HepG2 (cell line): ENCODE data around the gene LEAP2. TPM values are rescaled to one million over a fixed set of nuclear protein-coding genes. Genes with fewer than 3 reads are reported as not detected.
A peak's percentile ranks its signal among the peaks of the same experiment; 100 is the strongest.

Source experiments
- CREB1 ChIP-seq, 2 experiments: fragments of 450-650 bp in 1 of 2; IDR thresholded peaks; 2 replicates each; pipeline ENCODE4 v1.6.1; 2016 to 2017; ENCODE audit warnings: control low read depth in 1 of 2, mild to moderate bottlenecking in 1 of 2, missing compliant biosample characterization in 1 of 2, missing genetic modification characterization in 1 of 2
- FOSL2 ChIP-seq: sonication (generic); formaldehyde crosslinking; IDR thresholded peaks from 2 replicates; pipeline ENCODE4 v1.4.0; 2020; ENCODE audit warnings: missing genetic modification reagents
- FOXA3 ChIP-seq: IDR thresholded peaks from 2 replicates; pipeline ENCODE4 v1.6.1; 2016; ENCODE audit warnings: missing genetic modification reagents, missing compliant biosample characterization
- HOXA9 ChIP-seq: sonication (generic); formaldehyde crosslinking; IDR thresholded peaks from 2 replicates; pipeline ENCODE4 v1.8.1; 2022; ENCODE audit warnings: missing genetic modification reagents, mild to moderate bottlenecking, moderate library complexity, borderline replicate concordance
- POLR2A ChIP-seq, 2 experiments: IDR thresholded peaks; 2 replicates each; pipeline ENCODE4 v1.6.1; 2011; ENCODE audit warnings: low read depth in 2 of 2, low read length in 2 of 2, mild to moderate bottlenecking in 1 of 2, moderate library complexity in 1 of 2; ENCODE audit not compliant: insufficient read depth in 1 of 2
- RBM39 ChIP-seq: fragments of 200-400 bp; formaldehyde crosslinking; IDR thresholded peaks from one replicate; pipeline ENCODE4 v1.6.1; 2018; ENCODE audit warnings: antibody characterized with exemption, mild to moderate bottlenecking, low read depth, low read length; ENCODE audit not compliant: poor library complexity, severe bottlenecking
- TCF7 ChIP-seq: sonication (generic); IDR thresholded peaks from 2 replicates; pipeline ENCODE4 v1.6.1; 2016; ENCODE audit warnings: antibody characterized with exemption, low read depth
- ZBTB8A ChIP-seq: sonication (generic); formaldehyde crosslinking; IDR thresholded peaks from 2 replicates; pipeline ENCODE4 v1.4.0; 2020; ENCODE audit warnings: mild to moderate bottlenecking, low read depth, missing genetic modification reagents, borderline replicate concordance
- ZFP36L1 ChIP-seq: sonication (generic); formaldehyde crosslinking; IDR thresholded peaks from 2 replicates; pipeline ENCODE4 v1.8.0; 2022; ENCODE audit warnings: mild to moderate bottlenecking, missing genetic modification reagents, moderate library complexity
- ZNF598 ChIP-seq: sonication (generic); formaldehyde crosslinking; IDR thresholded peaks from 2 replicates; pipeline ENCODE4 v1.5.1; 2020; ENCODE audit warnings: mild to moderate bottlenecking, missing genetic modification reagents, borderline replicate concordance
- ZNF678 ChIP-seq: sonication (generic); formaldehyde crosslinking; IDR thresholded peaks from 2 replicates; pipeline ENCODE4 v1.4.0; 2020; ENCODE audit warnings: mild to moderate bottlenecking, missing genetic modification reagents
- ZNF720 ChIP-seq: sonication (generic); formaldehyde crosslinking; IDR thresholded peaks from 2 replicates; pipeline ENCODE4 v1.4.0; 2020; ENCODE audit warnings: missing genetic modification reagents
- ZNF883 ChIP-seq: sonication (generic); formaldehyde crosslinking; IDR thresholded peaks from 2 replicates; pipeline ENCODE4 v1.5.1; 2020; ENCODE audit warnings: mild to moderate bottlenecking, missing genetic modification reagents; ENCODE audit errors: not compliant biosample characterization
- polyA plus RNA-seq, 8 experiments: library from polyadenylated mRNA; depleted of rRNA in 3 of 8; stranded (reverse) in 7 of 8; unstranded in 1 of 8; fragments of >200 nt; fragmentation: Illumina TruSeq in 4 of 8; extraction: Trizol in 4 of 8; gene quantifications; 2 replicates each; pipeline versions ENCODE4 v1.2.1 to v1.2.3, GENCODE V29; 2011 to 2016; ENCODE audit warnings: low read depth in 4 of 8, missing spikeins in 1 of 8, mixed read lengths in 1 of 8; ENCODE audit not compliant: insufficient read depth in 1 of 8
- total RNA-seq, 5 experiments: library from RNA; depleted of rRNA; stranded (reverse); fragments of >200 nt; fragmentation: Illumina TruSeq; extraction: Trizol; gene quantifications; 2 replicates each; pipeline ENCODE4 v1.2.3, GENCODE V29; 2016; ENCODE audit warnings: low read depth in 1 of 5
- TF ChIP-seq, protein P1 (sequence below): sonication (generic); formaldehyde crosslinking; IDR thresholded peaks from 2 replicates; pipeline ENCODE4 v1.8.1; 2023; ENCODE audit warnings: mild to moderate bottlenecking, missing genetic modification reagents
- TF ChIP-seq, protein P2 (sequence below): sonication (generic); formaldehyde crosslinking; IDR thresholded peaks from 2 replicates; pipeline ENCODE4 v1.9.0; 2022; ENCODE audit warnings: missing genetic modification reagents, mild to moderate bottlenecking, borderline replicate concordance
- TF ChIP-seq, protein P3 (sequence below): sonication (generic); formaldehyde crosslinking; IDR thresholded peaks from 2 replicates; pipeline ENCODE4 v1.8.0; 2022; ENCODE audit warnings: mild to moderate bottlenecking, missing genetic modification reagents, borderline replicate concordance
- TF ChIP-seq, protein P4 (sequence below): sonication (generic); formaldehyde crosslinking; IDR thresholded peaks from 2 replicates; pipeline ENCODE4 v1.4.0; 2020; ENCODE audit warnings: missing genetic modification reagents, mild to moderate bottlenecking, borderline replicate concordance
- TF ChIP-seq, protein P5 (sequence below): sonication (generic); formaldehyde crosslinking; IDR thresholded peaks from 2 replicates; pipeline ENCODE4 v1.5.1; 2020; ENCODE audit warnings: mild to moderate bottlenecking, moderate library complexity, missing genetic modification reagents

LEAP2 gene
- total and polyA plus RNA-seq, 2 of the 13 experiments (the other 11 are each of a cell fraction or from before 2014, with no cell fraction given), result 23.9 to 51.9 TPM

DNA sequence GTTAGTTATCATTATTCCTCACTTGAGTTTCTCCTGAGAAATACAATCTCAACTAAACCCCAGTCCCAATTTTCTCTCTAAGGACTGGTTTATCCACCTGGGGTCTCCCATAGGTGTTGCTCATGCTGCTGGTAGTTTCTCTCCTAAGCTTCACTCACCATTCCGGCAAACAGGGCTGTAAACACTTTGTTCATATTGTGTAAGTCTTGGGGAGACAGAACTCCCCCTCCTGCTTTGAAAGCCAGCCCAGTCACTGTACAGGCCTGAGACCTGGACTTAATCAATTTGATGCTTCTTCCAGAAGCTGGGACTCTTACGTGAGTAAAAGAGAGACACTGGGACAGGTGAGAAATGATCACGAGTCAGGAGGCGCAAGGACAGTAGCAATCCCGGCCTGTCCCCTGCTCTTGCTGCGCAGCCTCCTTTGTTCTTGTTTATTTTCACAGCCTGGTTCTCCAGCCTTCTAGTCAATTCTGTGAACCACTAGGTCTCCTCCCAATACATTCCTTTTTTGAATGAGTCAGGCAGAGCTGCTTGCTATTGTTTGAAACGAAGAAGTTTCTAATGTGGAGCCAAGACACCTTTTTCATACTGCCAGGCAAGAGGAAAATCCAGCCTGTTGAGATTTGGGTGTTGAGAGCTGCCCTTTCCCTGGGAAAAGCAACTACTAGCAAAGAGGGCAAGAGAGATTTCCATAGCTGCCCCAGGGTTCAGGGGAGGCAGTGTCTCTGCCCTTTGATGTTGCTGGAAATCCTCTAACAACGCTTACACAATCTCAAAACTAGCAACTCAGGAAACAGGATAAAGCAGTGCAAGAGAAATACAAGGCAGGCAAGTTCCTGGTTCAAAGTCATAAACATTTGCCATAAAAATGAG, 33.8 kb upstream of the LEAP2 start (continued):
- TF ChIP-seq ZBTB8A (CRISPR knock-in tag), result no peak
- TF ChIP-seq, protein P1, sequence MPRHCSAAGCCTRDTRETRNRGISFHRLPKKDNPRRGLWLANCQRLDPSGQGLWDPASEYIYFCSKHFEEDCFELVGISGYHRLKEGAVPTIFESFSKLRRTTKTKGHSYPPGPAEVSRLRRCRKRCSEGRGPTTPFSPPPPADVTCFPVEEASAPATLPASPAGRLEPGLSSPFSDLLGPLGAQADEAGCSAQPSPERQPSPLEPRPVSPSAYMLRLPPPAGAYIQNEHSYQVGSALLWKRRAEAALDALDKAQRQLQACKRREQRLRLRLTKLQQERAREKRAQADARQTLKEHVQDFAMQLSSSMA (CRISPR knock-in tag), result no peak
- TF ChIP-seq ZNF720 (CRISPR knock-in tag), result no peak
- peak; percentile 94 for TF ChIP-seq TCF7
- TF ChIP-seq, protein P2, sequence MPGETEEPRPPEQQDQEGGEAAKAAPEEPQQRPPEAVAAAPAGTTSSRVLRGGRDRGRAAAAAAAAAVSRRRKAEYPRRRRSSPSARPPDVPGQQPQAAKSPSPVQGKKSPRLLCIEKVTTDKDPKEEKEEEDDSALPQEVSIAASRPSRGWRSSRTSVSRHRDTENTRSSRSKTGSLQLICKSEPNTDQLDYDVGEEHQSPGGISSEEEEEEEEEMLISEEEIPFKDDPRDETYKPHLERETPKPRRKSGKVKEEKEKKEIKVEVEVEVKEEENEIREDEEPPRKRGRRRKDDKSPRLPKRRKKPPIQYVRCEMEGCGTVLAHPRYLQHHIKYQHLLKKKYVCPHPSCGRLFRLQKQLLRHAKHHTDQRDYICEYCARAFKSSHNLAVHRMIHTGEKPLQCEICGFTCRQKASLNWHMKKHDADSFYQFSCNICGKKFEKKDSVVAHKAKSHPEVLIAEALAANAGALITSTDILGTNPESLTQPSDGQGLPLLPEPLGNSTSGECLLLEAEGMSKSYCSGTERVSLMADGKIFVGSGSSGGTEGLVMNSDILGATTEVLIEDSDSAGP (CRISPR knock-in tag), result no peak
- TF ChIP-seq RBM39, result no peak
- TF ChIP-seq ZNF883 (CRISPR knock-in tag), result no peak
- TF ChIP-seq, protein P3, sequence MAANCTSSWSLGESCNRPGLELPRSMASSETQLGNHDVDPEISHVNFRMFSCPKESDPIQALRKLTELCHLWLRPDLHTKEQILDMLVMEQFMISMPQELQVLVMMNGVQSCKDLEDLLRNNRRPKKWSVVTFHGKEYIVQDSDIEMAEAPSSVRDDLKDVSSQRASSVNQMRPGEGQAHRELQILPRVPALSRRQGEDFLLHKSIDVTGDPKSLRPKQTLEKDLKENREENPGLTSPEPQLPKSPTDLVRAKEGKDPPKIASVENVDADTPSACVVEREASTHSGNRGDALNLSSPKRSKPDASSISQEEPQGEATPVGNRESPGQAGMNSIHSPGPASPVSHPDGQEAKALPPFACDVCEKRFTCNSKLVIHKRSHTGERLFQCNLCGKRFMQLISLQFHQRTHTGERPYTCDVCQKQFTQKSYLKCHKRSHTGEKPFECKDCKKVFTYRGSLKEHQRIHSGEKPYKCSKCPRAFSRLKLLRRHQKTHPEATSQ, result no peak
- no peak for TF ChIP-seq CREB1 (IDR thresholded peaks at IDR 0.05)
- peak; percentile 70 for TF ChIP-seq CREB1 (CRISPR knock-in tag; IDR thresholded peaks at IDR 0.05)
- peak; percentile 55 to 57; a peak in 3 of 4 replicates for TF ChIP-seq POLR2A (IDR thresholded peaks at IDR 0.05; ENCODE audit: insufficient read depth in 1 of 2, low read depth in 2 of 2, low read length in 2 of 2)
- no peak for TF ChIP-seq ZNF678 (CRISPR knock-in tag)
- TF ChIP-seq FOSL2, result peak; percentile 56; the same call in 1 of the 2 replicates
- no peak for TF ChIP-seq HOXA9 (CRISPR knock-in tag)
- TF ChIP-seq, protein P4, sequence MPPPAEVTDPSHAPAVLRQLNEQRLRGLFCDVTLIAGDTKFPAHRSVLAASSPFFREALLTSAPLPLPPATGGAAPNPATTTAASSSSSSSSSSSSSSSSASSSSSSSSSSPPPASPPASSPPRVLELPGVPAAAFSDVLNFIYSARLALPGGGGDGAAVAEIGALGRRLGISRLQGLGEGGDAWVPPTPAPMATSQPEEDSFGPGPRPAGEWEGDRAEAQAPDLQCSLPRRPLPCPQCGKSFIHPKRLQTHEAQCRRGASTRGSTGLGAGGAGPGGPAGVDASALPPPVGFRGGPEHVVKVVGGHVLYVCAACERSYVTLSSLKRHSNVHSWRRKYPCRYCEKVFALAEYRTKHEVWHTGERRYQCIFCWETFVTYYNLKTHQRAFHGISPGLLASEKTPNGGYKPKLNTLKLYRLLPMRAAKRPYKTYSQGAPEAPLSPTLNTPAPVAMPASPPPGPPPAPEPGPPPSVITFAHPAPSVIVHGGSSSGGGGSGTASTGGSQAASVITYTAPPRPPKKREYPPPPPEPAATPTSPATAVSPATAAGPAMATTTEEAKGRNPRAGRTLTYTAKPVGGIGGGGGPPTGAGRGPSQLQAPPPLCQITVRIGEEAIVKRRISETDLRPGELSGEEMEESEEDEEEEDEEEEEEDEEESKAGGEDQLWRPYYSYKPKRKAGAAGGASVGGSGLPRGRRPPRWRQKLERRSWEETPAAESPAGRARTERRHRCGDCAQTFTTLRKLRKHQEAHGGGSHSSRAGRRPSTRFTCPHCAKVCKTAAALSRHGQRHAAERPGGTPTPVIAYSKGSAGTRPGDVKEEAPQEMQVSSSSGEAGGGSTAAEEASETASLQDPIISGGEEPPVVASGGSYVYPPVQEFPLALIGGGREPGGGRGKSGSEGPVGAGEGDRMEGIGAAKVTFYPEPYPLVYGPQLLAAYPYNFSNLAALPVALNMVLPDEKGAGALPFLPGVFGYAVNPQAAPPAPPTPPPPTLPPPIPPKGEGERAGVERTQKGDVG, result no peak
- TF ChIP-seq FOXA3 (CRISPR knock-in tag), result peak; percentile 70
- 0 out of 2 replicates have a peak, but pooled peaks have one; percentile 35 for TF ChIP-seq ZFP36L1
- TF ChIP-seq, protein P5, sequence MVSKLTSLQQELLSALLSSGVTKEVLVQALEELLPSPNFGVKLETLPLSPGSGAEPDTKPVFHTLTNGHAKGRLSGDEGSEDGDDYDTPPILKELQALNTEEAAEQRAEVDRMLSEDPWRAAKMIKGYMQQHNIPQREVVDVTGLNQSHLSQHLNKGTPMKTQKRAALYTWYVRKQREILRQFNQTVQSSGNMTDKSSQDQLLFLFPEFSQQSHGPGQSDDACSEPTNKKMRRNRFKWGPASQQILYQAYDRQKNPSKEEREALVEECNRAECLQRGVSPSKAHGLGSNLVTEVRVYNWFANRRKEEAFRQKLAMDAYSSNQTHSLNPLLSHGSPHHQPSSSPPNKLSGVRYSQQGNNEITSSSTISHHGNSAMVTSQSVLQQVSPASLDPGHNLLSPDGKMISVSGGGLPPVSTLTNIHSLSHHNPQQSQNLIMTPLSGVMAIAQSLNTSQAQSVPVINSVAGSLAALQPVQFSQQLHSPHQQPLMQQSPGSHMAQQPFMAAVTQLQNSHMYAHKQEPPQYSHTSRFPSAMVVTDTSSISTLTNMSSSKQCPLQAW (CRISPR knock-in tag), result peak; percentile 55; the same call in 1 of the 2 replicates
- TF ChIP-seq ZNF598 (CRISPR knock-in tag), result no peak
